Dendritic cell treated with granulocyte-macrophage colony-stimulating factor and Interleukin-4, amounts not matched to agents 40 ng/mL and 50 ng/mL, for 4 days (primary cell): ENCODE results near the gene ADAM17.

Experiments
- H3K27ac Mint-ChIP-seq: one replicate; pipeline ENCODE4 v1.8.0; 2022; ENCODE audit warnings: mild to moderate bottlenecking, mixed read lengths
- H3K27me3 Mint-ChIP-seq: one replicate; pipeline ENCODE4 v1.8.0; 2022; ENCODE audit warnings: mild to moderate bottlenecking, mixed read lengths
- H3K36me3 Mint-ChIP-seq: one replicate; pipeline ENCODE4 v1.8.0; 2022; ENCODE audit warnings: low read depth, mixed read lengths
- H3K4me1 Mint-ChIP-seq: one replicate; pipeline ENCODE4 v1.8.0; 2022; ENCODE audit warnings: low read depth, mixed read lengths
- H3K4me3 Mint-ChIP-seq: one replicate; pipeline ENCODE4 v1.8.0; 2022; ENCODE audit warnings: mild to moderate bottlenecking, moderate library complexity, mixed read lengths
- H3K9me3 Mint-ChIP-seq: one replicate; pipeline ENCODE4 v1.8.0; 2022; ENCODE audit warnings: mixed read lengths
- intact Hi-C: fragments of 100-400 bp; cut with micrococcal nuclease; formaldehyde crosslinking; loops from one replicate; pipeline ENCODE4 v1.15.0; 2022

ADAM17 gene

DNA sequence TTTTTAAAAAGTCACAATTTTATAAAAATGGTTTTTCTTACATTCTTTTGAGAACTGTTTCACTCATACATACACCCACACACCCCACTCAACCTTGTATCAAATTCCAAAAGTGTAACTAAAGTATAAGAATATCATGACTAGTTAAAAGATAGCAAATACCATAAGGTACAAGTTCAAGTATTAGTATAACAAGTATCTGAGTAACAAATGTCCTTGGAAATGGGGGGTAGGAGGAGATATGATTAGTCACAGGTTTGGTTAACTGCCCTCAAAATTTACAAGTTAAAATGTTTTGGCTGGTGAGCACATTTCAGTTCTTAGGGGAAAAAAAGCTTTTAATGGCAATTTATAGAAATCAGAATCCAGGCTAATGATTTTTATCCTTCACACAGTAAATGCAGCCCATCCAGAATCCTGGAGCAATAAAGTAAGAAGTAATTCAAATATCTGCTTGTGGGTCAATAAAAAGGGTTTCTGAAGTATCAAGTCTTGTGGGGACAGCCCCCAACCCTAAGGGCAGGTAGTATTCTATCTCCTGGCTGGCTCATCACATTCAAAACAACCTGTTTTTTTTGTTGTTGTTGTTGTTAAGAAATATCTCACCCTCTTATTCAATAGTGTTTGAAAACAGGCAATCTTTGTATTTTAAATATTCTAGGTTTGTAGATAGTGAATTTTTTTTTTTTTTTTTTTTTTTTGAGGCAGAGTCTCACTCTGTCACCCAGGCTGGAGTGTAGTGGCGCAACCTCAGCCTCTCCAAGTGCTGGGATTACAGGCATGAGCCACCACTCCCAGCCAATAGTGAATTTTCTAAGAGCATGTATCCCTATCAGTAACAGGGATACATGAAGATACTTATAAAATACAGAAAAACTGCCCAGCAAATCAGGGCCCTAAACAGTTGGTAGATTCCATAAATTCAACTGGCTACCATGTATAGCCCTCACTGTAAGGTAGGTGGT lies 66.8 kb downstream of the ADAM17 start:
- no peaks in the 10 kb centered on the region for H3K9me3 Mint-ChIP-seq
- H3K4me1 Mint-ChIP-seq, result no peaks in the 10 kb centered on the region
- H3K27me3 Mint-ChIP-seq, result no peaks in the 10 kb centered on the region
- no peak overlapping the region for H3K4me3 Mint-ChIP-seq
- no peak overlapping the region for H3K27ac Mint-ChIP-seq
- H3K36me3 Mint-ChIP-seq, result peaks cover 98% of the 10 kb centered on the region
- intact Hi-C loops, result no loop called here

DNA sequence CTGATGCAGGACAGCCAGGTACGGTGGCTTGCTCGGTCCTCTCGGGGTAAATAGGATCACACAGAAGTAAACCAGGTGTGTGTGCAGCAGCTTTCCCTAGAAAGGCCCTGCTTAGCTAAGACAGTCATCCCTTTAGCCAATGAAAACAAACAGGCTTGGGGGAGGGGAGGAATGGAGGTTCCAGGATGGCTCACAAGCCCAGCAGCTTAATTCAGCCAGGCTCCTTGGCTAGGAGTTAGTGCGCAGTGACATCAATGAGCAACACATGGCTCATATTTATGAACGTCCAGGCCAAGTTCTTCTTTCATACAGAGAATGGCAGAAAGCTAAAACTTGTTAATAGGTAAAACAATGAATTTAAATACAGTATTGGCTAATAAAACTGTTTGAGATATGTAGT lies 71.1 kb downstream of the ADAM17 start:
- Mint-ChIP-seq H3K9me3 (no peaks in the 10 kb centered on the region), H3K4me3 (no peak overlapping the region), H3K27ac (no peak overlapping the region), H3K36me3 (peaks cover 99% of the 10 kb centered on the region), H3K4me1 (peaks cover 8% of the 10 kb centered on the region), H3K27me3 (no peaks in the 10 kb centered on the region)
- intact Hi-C loops, result no loop called here

DNA sequence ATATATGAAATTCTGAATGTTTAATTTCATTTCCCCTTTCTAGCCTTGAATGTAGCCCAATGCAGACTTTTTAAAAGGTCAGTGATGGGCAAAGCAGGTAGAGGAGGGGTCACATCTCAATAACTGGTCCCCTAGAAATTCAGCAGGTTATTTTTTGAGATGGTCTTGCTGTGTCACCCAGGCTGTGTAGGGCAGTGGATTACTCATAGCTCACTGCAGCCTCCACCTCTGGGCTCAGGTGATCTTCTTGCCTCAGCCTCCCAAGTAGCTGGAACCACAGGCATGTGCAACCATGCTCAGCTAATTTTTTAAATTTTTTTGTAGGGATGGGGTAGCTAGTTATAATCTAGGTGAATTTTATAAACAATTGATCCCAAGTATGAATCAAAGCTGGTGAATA lies 72.5 kb downstream of the ADAM17 start:
- peaks cover 98% of the 10 kb centered on the region for H3K36me3 Mint-ChIP-seq
- H3K27ac Mint-ChIP-seq, result no peak overlapping the region

DNA sequence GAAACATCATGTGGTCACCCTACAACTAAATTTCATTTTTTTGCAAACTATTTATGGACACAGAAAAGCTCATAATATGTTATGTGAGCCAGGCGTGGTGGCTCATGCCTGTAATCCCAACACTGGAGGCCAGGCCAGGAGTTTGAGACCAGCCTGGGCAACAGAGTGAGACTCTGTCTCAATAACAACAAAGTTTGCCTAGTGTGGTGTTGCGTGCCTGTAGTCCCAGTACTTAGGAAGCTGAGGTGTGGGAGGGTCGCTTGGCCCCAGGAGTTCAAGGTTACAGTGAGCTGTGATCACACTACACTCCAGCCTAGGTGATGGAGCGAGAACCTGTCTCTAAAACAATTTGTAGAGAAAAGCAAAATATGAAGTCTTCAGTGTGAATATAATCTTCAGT lies 75.5 kb downstream of the ADAM17 start:
- Mint-ChIP-seq H3K27me3 (no peaks in the 10 kb centered on the region), H3K27ac (no peak overlapping the region), H3K4me1 (peaks cover 28% of the 10 kb centered on the region), H3K9me3 (no peaks in the 10 kb centered on the region), H3K36me3 (peaks cover 87% of the 10 kb centered on the region), H3K4me3 (no peak overlapping the region)
- intact Hi-C loops, result no loop called here

More for the DNA sequence above, 72.5 kb downstream of the ADAM17 start:
- Mint-ChIP-seq H3K9me3 (no peaks in the 10 kb centered on the region), H3K4me1 (peaks cover 8% of the 10 kb centered on the region), H3K4me3 (no peak overlapping the region), H3K27me3 (no peaks in the 10 kb centered on the region)
- intact Hi-C loops, result no loop called here

DNA sequence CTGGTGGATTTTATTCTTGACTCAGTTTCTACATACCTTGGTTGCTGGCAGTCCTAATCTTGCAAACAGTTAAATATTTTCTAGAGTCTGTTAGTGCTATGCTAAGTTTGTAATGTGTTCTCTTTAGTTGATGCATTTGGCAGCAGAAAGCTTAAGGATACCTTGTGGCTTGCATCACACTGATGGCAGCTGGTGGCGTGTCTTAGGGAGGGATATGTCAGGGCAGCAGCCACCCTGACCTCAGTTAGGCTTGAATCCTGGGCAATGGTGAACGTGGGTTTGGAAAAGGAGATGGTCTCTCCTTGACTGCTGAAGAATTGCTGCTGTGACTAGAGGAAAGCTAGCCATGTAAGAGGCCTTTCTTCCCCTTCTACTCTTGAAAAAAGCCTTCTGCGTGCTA lies 77.1 kb downstream of the ADAM17 start:
- no peaks in the 10 kb centered on the region for H3K27me3 Mint-ChIP-seq
- no peak overlapping the region for H3K27ac Mint-ChIP-seq
- peaks cover 36% of the 10 kb centered on the region for H3K4me1 Mint-ChIP-seq
- peaks cover 72% of the 10 kb centered on the region for H3K36me3 Mint-ChIP-seq
- no peaks in the 10 kb centered on the region for H3K9me3 Mint-ChIP-seq
- intact Hi-C loops, result loop anchor here (5.0 kb wide), 1 partner anchor 149 kb away; no protein-coding TSS in a partner anchor
- H3K4me3 Mint-ChIP-seq, result no peak overlapping the region

DNA sequence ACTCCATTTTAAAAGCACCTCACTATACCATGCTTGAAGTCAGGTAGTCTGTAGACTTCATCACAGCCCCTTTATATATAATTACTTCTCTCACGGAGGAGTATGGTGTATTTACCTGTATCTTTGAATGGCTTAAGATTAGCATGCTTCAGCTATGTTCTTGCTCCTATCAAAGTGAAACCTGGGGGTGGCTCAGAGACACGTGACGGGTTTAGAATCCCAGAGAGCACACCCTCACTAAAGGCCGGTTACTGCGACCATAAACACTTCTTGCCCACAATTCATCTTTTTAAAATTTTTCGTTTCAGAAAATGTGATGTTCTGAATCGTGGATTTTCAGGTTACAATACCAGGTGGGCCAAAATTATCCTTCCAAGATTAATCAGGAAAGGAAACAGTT lies 77.7 kb downstream of the ADAM17 start:
- peaks cover 41% of the 10 kb centered on the region for H3K4me1 Mint-ChIP-seq
- no peaks in the 10 kb centered on the region for H3K9me3 Mint-ChIP-seq
- peaks cover 73% of the 10 kb centered on the region for H3K36me3 Mint-ChIP-seq
- intact Hi-C loops, result loop anchor here (5.0 kb wide), 1 partner anchor 149 kb away; no protein-coding TSS in a partner anchor
- no peak overlapping the region for H3K27ac Mint-ChIP-seq
- no peaks in the 10 kb centered on the region for H3K27me3 Mint-ChIP-seq
- H3K4me3 Mint-ChIP-seq, result no peak overlapping the region

DNA sequence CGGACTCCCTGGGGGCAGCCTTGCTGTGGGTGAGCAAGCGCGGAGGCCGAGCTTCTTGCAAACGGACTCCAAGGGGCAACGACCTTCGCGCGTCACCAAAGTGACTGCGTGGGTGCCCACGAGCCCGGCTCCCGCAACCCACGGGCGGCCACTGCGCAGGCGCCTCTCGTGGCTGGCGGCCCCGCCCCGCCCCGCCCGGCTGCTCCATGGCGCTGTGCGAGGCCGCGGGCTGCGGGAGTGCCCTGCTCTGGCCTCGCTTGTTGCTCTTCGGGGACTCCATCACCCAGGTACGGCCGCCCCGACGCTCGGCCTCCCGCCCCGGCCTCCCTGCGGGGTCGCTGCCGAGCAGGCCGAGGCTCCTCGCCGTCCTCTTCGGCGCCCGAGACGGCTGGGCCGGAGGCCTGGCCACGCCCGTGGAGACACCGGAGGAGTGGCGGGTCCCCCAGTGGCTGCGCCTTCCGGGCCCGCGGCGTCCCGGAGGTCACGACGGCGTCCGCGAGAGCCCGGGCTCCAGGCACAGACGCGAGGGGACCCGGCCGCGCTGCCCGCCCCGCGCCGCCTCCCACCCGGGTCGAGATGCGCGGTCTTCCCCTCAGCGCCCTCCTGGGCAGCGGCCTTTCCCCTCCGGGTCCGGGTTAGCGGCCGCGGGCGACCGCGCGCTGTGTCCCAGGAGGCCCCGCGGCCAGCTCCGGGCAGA lies 81.1 kb downstream of the ADAM17 start, which contains the start of gene IAH1:
IAH1 (plus strand) TSS at position 191 of the 697 bp plus-strand sequence; CDS start at position 207, 16 bp downstream.
- Mint-ChIP-seq H3K27me3 (no peaks in the 10 kb centered on the region), H3K4me3 (peak within 1 kb of the TSS; percentile 82), H3K4me1 (peaks cover 33% of the 10 kb centered on the region), H3K9me3 (no peaks in the 10 kb centered on the region), H3K27ac (peak within 1 kb of the TSS; percentile 91), H3K36me3 (peaks cover 69% of the 10 kb centered on the region)
- intact Hi-C loops, result loop anchor here (2.0 to 5.0 kb wide), 2 partner anchors 52 to 153 kb away; partner anchors contain the start of genes CPSF3 and ITGB1BP1

DNA sequence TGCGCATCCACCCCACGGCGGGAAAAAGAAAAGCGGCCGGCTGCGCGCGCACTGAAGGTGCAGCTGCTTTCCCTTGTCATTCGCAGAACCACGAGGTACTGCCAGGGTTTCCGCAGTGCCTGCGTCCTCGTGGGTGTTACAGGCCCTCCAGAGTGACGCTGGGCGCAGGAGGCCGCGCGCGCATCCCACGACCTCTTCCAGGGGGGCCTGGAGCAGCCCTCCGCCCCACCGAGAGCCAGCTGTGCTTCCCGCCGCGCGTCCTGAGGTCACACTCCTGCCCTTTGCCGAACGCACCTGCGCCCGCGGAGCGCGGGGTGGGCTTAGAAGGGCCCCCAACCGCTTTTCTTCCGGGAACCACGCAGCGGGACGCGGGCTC lies 81.7 kb downstream of the ADAM17 start:
- H3K9me3 Mint-ChIP-seq, result no peaks in the 10 kb centered on the region
- peak overlapping the region; percentile 82 for H3K4me3 Mint-ChIP-seq
- no peaks in the 10 kb centered on the region for H3K27me3 Mint-ChIP-seq
- intact Hi-C loops, result loop anchor here (2.0 kb wide), 1 partner anchor 51 kb away; the partner anchor contains the start of genes CPSF3 and ITGB1BP1
- H3K4me1 Mint-ChIP-seq, result peaks cover 33% of the 10 kb centered on the region
- peak overlapping the region; percentile 91 for H3K27ac Mint-ChIP-seq
- peaks cover 69% of the 10 kb centered on the region for H3K36me3 Mint-ChIP-seq

DNA sequence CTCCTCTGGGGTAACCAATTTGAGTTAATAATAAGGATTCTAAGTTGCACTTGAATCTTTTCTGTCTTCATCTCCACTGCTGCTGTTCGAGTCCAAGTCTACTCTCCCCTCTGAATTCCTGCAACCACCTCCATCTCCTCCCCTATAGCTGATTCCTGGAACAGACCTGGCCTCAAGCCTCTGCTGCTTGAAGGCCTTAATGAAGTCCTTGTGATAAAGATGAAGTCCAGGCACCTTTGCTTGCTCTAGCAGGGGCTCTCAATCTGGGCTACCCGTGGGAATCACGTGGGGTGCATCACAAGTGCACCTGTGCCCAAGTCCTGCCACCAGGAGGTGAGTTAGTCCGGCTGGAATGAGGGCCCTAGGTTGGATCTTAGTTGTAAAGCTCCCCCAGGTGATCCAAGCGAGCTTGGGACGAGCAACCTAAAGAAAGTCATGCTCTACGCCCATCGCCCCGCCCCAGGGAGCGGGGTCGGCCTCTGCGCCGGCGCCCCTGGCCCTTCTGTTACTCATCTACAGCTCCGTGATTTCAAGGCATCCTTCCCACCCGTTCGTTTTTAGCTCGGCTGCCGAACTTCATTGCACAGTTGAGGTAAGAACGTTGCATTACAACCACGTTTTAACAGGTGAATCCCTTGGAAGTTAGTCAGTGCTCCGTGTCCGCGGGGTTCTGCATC lies 82.2 kb downstream of the ADAM17 start:
- intact Hi-C loops, result no loop called here
- peaks cover 69% of the 10 kb centered on the region for H3K36me3 Mint-ChIP-seq
- peak overlapping the region; percentile 82 for H3K4me3 Mint-ChIP-seq
- peak overlapping the region; percentile 91 for H3K27ac Mint-ChIP-seq
- no peaks in the 10 kb centered on the region for H3K9me3 Mint-ChIP-seq
- H3K27me3 Mint-ChIP-seq, result no peaks in the 10 kb centered on the region
- peaks cover 33% of the 10 kb centered on the region for H3K4me1 Mint-ChIP-seq

DNA sequence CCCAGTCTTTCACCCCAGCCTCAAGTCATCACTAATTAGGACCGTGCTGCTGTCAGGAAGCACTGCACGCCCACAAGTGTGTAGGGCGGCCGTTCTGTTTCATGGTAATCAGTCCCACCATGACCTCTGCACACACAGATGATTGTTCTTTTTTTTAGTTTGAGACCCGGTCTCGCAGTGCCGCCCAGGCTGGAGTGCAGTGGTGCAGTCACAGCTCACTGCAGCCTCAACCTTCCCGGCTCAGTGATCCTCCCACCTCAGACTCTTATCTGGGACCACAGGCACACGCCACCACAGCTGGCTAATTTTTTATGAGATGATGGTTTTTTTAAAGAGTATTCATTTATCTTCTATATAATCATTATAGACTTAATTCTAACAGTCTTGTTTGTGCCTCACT lies 83.1 kb downstream of the ADAM17 start:
- no peak overlapping the region for H3K27ac Mint-ChIP-seq
- peaks cover 75% of the 10 kb centered on the region for H3K36me3 Mint-ChIP-seq
- intact Hi-C loops, result no loop called here
- H3K27me3 Mint-ChIP-seq, result no peaks in the 10 kb centered on the region
- H3K9me3 Mint-ChIP-seq, result no peaks in the 10 kb centered on the region
- peaks cover 33% of the 10 kb centered on the region for H3K4me1 Mint-ChIP-seq
- no peak overlapping the region for H3K4me3 Mint-ChIP-seq

DNA sequence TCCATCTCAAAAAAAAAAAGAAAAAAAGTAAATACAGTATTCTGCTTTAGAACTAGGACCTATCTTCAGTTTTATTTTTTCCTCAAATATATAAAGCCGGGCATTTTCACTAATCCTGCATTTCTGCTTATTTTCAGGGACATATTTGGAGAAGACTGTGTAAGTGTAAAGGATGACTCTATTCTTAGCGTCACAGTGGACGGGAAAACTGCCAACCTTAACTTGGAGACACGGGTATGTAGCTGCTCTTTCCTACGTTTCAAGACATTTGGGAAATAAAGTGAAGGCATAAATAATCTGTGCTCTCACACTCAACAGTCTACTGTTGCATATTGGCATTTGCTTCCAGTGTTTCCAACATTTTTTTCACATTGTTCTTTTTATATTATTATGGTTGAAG lies 84.4 kb downstream of the ADAM17 start:
- intact Hi-C loops, result no loop called here
- H3K27ac Mint-ChIP-seq, result no peak overlapping the region
- peaks cover 73% of the 10 kb centered on the region for H3K36me3 Mint-ChIP-seq
- no peaks in the 10 kb centered on the region for H3K27me3 Mint-ChIP-seq
- peaks cover 21% of the 10 kb centered on the region for H3K4me1 Mint-ChIP-seq
- no peak overlapping the region for H3K4me3 Mint-ChIP-seq
- H3K9me3 Mint-ChIP-seq, result no peaks in the 10 kb centered on the region

DNA sequence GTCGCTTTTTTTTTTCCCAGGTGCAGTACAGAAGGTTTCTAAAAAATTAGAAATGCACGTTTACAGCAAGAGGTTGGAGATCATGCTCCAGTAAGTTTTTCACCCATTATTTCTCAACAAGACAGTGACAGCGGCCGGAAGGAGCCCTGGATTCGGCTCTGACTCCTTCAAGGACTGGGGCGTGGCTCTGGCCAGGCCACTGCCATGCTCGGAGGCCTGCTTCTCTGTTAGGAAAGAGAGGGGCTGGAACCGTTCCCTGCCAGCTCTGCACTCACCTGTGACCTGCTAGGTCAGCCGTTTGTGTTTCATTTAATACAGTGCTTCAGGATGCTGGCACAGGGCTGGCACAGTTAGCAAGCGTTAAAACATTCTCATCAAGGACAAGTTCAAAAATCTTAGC lies 87.9 kb downstream of the ADAM17 start:
- peaks cover 81% of the 10 kb centered on the region for H3K36me3 Mint-ChIP-seq
- intact Hi-C loops, result no loop called here
- H3K27ac Mint-ChIP-seq, result no peak overlapping the region
- no peaks in the 10 kb centered on the region for H3K27me3 Mint-ChIP-seq
- H3K4me3 Mint-ChIP-seq, result no peak overlapping the region
- H3K4me1 Mint-ChIP-seq, result peaks cover 12% of the 10 kb centered on the region
- H3K9me3 Mint-ChIP-seq, result no peaks in the 10 kb centered on the region

DNA sequence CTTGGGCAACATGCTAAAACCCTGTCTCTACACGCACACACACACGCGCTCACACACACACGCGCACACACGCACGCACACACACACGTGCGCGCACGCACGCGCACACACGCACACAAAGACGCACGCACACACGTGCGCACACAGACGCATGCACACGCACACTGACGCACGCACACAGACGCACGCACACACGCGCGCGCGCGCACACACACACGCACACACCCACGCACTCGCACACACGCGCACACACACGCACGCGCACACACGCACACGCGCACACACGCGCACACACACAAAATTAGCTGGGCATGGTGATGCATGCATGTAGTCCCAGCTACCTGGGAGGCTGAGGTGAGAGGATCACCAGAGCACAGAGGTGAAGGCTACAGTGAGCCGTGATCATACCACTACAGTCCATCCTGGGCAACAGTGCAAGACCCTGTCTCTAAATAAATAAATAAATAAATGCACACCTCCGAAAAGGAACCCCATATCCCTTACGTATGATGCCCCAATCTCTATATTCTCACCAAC lies 89.4 kb downstream of the ADAM17 start:
- Mint-ChIP-seq H3K27me3 (no peaks in the 10 kb centered on the region), H3K27ac (no peak overlapping the region), H3K4me1 (peaks cover 12% of the 10 kb centered on the region), H3K4me3 (no peak overlapping the region), H3K9me3 (no peaks in the 10 kb centered on the region), H3K36me3 (peaks cover 80% of the 10 kb centered on the region)
- intact Hi-C loops, result no loop called here
